SK-N-SH (cell line): ENCODE data around the gene TRIOBP. TPM values are rescaled to one million over a fixed set of nuclear protein-coding genes. Genes with fewer than 3 reads are reported as not detected.

Source experiments
- CTCF ChIA-PET: fragments of 300-600, 350-600 bp; formaldehyde crosslinking; extraction: SDS; loops from one replicate; lab custom pipeline; 2021; lab: Yijun Ruan, JAX
- POLR2A ChIA-PET: fragments of 350-600 bp; sonication (Branson Sonifier 250); formaldehyde crosslinking; extraction: SDS; loops from one replicate; lab custom pipeline; 2020; ENCODE audit warnings: antibody characterized with exemption, inconsistent platforms; lab: Yijun Ruan, JAX
- DNase-seq: peaks from one replicate; pipeline ENCODE4 v3.0.0; 2012
- H2AFZ ChIP-seq: fragments of 200-600 bp; sonication (generic); 2 replicates; pipeline ENCODE4 v1.8.1; 2016; ENCODE audit warnings: antibody characterized with exemption, mild to moderate bottlenecking, low read depth
- H3F3A ChIP-seq: fragments of 200-600 bp; sonication (generic); replicated peaks from 2 replicates; pipeline ENCODE3; 2016; ENCODE audit warnings: antibody characterized with exemption, mild to moderate bottlenecking; ENCODE audit not compliant: insufficient read depth
- H3K27ac ChIP-seq, 2 experiments: fragments of 200-500 bp in 1 of 2; fragments of 200-600 bp in 1 of 2; sonication (Bioruptor generic) in 1 of 2; sonication (generic), shearing (Covaris generic) in 1 of 2; 2 replicates each; pipeline versions ENCODE4 v1.5.1 to v1.6.1; 2014 to 2016; ENCODE audit warnings: low read depth in 2 of 2, inconsistent platforms in 1 of 2, low read length in 1 of 2, mild to moderate bottlenecking in 1 of 2, mixed read lengths in 1 of 2
- H3K27me3 ChIP-seq: fragments of 200-600 bp; sonication (generic), shearing (Covaris generic); 2 replicates; pipeline ENCODE4 v1.6.1; 2016; ENCODE audit warnings: mixed run types; ENCODE audit not compliant: insufficient read depth
- H3K36me3 ChIP-seq, 2 experiments: fragments of 200-500 bp in 1 of 2; fragments of 200-600 bp in 1 of 2; sonication (Bioruptor generic) in 1 of 2; sonication (generic) in 1 of 2; replicated peaks in 1 of 2; 2 replicates each; pipeline versions ENCODE3 to v1.5.1; 2014 to 2016; ENCODE audit warnings: low read length in 1 of 2, mild to moderate bottlenecking in 1 of 2; ENCODE audit not compliant: insufficient read depth in 2 of 2, control insufficient read depth in 1 of 2
- H3K4me1 ChIP-seq, 2 experiments: fragments of 200-500 bp in 1 of 2; fragments of 200-600 bp in 1 of 2; sonication (Bioruptor generic) in 1 of 2; sonication (generic), shearing (Covaris generic) in 1 of 2; 2 replicates each; pipeline versions ENCODE4 v1.5.1 to v1.6.1; 2014 to 2016; ENCODE audit warnings: low read depth in 1 of 2, low read length in 1 of 2, mixed run types in 1 of 2; ENCODE audit not compliant: insufficient read depth in 2 of 2, control insufficient read depth in 1 of 2
- H3K4me2 ChIP-seq: fragments of 200-600 bp; sonication (generic), shearing (Covaris generic); 2 replicates; pipeline ENCODE4 v1.6.1; 2017; ENCODE audit warnings: mixed run types
- H3K4me3 ChIP-seq, 2 experiments: fragments of 200-500 bp in 1 of 2; fragments of 200-600 bp in 1 of 2; sonication (Bioruptor generic) in 1 of 2; sonication (generic), shearing (Covaris generic) in 1 of 2; 2 replicates each; pipeline versions ENCODE4 v1.5.1 to v1.8.1; 2014 to 2016; ENCODE audit warnings: low read depth in 2 of 2, inconsistent platforms in 1 of 2, low read length in 1 of 2, mild to moderate bottlenecking in 1 of 2, mixed read lengths in 1 of 2, moderate library complexity in 1 of 2
- H3K79me2 ChIP-seq: fragments of 200-600 bp; sonication (generic); 2 replicates; pipeline ENCODE4 v1.8.1; 2017; ENCODE audit warnings: mild to moderate bottlenecking; ENCODE audit not compliant: insufficient read depth
- H3K9ac ChIP-seq: fragments of 200-600 bp; sonication (generic); 2 replicates; pipeline ENCODE4 v1.6.1; 2017; ENCODE audit warnings: mixed run types
- H3K9me2 ChIP-seq: fragments of 200-600 bp; sonication (generic); 2 replicates; pipeline ENCODE4 v1.6.1; 2017; ENCODE audit warnings: mixed run types
- H3K9me3 ChIP-seq: fragments of 200-600 bp; sonication (generic); 2 replicates; pipeline ENCODE4 v1.6.1; 2017; ENCODE audit warnings: mixed run types, mild to moderate bottlenecking, moderate library complexity
- H4K20me1 ChIP-seq: fragments of 200-600 bp; sonication (generic); 2 replicates; pipeline ENCODE4 v1.6.1; 2017; ENCODE audit warnings: mild to moderate bottlenecking, mixed run types; ENCODE audit not compliant: insufficient read depth
- ELF1 ChIP-seq: IDR thresholded peaks from 2 replicates; pipeline ENCODE4 v1.4.0; 2012
- EP300 ChIP-seq, 2 experiments: IDR thresholded peaks; 2 replicates each; pipeline versions ENCODE4 v1.4.0 to v1.6.1; 2012; ENCODE audit warnings: borderline replicate concordance in 1 of 2, low read depth in 1 of 2, low read length in 1 of 2
- FOXJ3 ChIP-seq: sonication (generic); formaldehyde crosslinking; IDR thresholded peaks from 2 replicates; pipeline ENCODE4 v1.5.1; 2020; ENCODE audit warnings: mild to moderate bottlenecking, missing genetic modification reagents
- GABPA ChIP-seq: IDR thresholded peaks from 2 replicates; pipeline ENCODE4 v1.4.0; 2012; ENCODE audit warnings: low read depth, mild to moderate bottlenecking
- GATA2 ChIP-seq: sonication (generic); formaldehyde crosslinking; IDR thresholded peaks from 2 replicates; pipeline ENCODE4 v1.5.0; 2020; ENCODE audit warnings: mild to moderate bottlenecking, missing genetic modification reagents
- JUND ChIP-seq: IDR thresholded peaks from 2 replicates; pipeline ENCODE4 v1.4.0; 2012
- MXI1 ChIP-seq: IDR thresholded peaks from 2 replicates; pipeline ENCODE4 v1.6.1; 2012; ENCODE audit warnings: mild to moderate bottlenecking, low read depth, low read length, improper control_type of control experiment
- NFIC ChIP-seq: IDR thresholded peaks from 2 replicates; pipeline ENCODE4 v1.4.0; 2012; ENCODE audit warnings: borderline replicate concordance
- RAD21 ChIP-seq: IDR thresholded peaks from 2 replicates; pipeline ENCODE4 v1.6.1; 2012; ENCODE audit warnings: mild to moderate bottlenecking, low read length
- RCOR1 ChIP-seq: fragments of 150-350 bp; IDR thresholded peaks from 2 replicates; pipeline ENCODE4 v1.6.1; 2017; ENCODE audit warnings: antibody characterized with exemption, low read length
- REST ChIP-seq: IDR thresholded peaks from 2 replicates; pipeline ENCODE4 v1.6.1; 2012; ENCODE audit warnings: mild to moderate bottlenecking, low read depth, low read length, moderate library complexity
- RFX5 ChIP-seq: IDR thresholded peaks from 2 replicates; pipeline ENCODE4 v1.6.1; 2012; ENCODE audit warnings: mild to moderate bottlenecking, improper control_type of control experiment, low read length
- RXRA ChIP-seq: IDR thresholded peaks from 2 replicates; pipeline ENCODE4 v1.4.0; 2012; ENCODE audit warnings: low read depth, mild to moderate bottlenecking, borderline replicate concordance
- SIN3A ChIP-seq: IDR thresholded peaks from 2 replicates; pipeline ENCODE4 v1.6.1; 2012; ENCODE audit warnings: low read depth, mild to moderate bottlenecking, low read length, moderate library complexity, borderline replicate concordance
- TAF1 ChIP-seq: IDR thresholded peaks from 2 replicates; pipeline ENCODE4 v1.6.1; 2012; ENCODE audit warnings: low read depth, mild to moderate bottlenecking, low read length, moderate library complexity, borderline replicate concordance
- TEAD4 ChIP-seq: IDR thresholded peaks from 2 replicates; pipeline ENCODE4 v1.4.0; 2012; ENCODE audit warnings: mild to moderate bottlenecking, borderline replicate concordance; ENCODE audit not compliant: insufficient read depth
- USF1 ChIP-seq: IDR thresholded peaks from 2 replicates; pipeline ENCODE4 v1.4.0; 2012; ENCODE audit warnings: low read depth, borderline replicate concordance
- YY1 ChIP-seq: IDR thresholded peaks from 2 replicates; pipeline ENCODE4 v1.4.0; 2012; ENCODE audit warnings: low read depth, mild to moderate bottlenecking
- ZBTB33 ChIP-seq: IDR thresholded peaks from 2 replicates; pipeline ENCODE4 v1.4.0; 2012; ENCODE audit warnings: low read depth, borderline replicate concordance
- WGBS: methylation state at CpG from one replicate; pipeline ENCODE4 v1.1.6; 2017; ENCODE audit warnings: low lambda C conversion rate; 5-methylcytosine and 5-hydroxymethylcytosine counted together
- polyA plus RNA-seq, 3 experiments: library from polyadenylated mRNA; depleted of rRNA; stranded (reverse); fragments of >200 nt; gene quantifications; 2 replicates each; pipeline ENCODE4 v1.2.3, GENCODE V29; 2012
- TF ChIP-seq, protein P1 (sequence below): IDR thresholded peaks from 2 replicates; pipeline ENCODE4; 2012
- TF ChIP-seq, protein P2 (sequence below): IDR thresholded peaks from 2 replicates; pipeline ENCODE4 v1.4.0; 2012; ENCODE audit warnings: low read depth
- TF ChIP-seq, protein P3 (sequence below): fragments of 150-350 bp; IDR thresholded peaks from 2 replicates; pipeline ENCODE4 v1.6.1; 2016; ENCODE audit warnings: mild to moderate bottlenecking, low read depth, low read length

Gene TRIOBP
- polyA plus RNA-seq, 1 of the 3 experiments (the other 2 are of a cell fraction), result 43.6 TPM

DNA sequence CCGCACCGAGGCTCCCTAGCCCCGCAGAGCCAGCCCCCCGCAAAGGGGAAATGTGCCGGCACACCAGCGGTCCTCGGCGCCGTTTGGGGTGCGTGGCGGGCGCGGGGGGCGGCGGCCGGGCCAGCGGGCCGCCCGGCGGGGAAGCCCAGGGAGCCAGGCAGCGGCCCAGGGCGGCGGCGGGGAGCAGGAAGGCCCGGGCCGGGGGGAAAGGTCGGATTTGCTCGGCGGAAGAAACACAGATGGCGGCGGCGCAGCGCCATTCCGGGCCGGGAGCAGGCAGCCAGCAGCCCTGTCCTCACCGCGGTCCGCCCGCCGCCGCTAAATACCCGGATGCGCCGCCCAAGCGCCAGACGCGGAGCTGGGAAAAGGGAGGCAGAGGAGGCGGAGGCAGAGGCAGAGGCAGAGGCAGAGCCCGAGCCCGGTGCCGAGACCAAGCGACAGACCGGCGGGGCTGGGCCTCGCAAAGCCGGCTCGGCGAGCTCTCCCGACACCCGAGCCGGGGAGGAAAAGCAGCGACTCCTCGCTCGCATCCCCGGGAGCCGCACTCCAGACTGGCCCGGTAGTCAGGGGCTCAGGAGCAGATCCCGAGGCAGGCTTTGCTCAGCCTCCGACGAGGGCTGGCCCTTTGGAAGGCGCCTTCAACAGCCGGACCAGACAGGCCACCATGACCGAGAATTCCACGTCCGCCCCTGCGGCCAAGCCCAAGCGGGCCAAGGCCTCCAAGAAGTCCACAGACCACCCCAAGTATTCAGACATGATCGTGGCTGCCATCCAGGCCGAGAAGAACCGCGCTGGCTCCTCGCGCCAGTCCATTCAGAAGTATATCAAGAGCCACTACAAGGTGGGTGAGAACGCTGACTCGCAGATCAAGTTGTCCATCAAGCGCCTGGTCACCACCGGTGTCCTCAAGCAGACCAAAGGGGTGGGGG, 108.3 kb downstream of the TRIOBP start:
- H3K9ac ChIP-seq, result peak overlapping the region; percentile 65
- peak overlapping the region; percentile 70 for H3K4me3 ChIP-seq
- ChIA-PET POLR2A (interaction anchor here (1.1 to 1.5 kb wide), 6 partner anchors 9 to 197 kb away, joined by 3 to 9 read pairs (median 4); partner anchors contain the start of genes ANKRD54 and GGA1), CTCF (interaction anchor here (0.8 to 2.0 kb wide), 6 partner anchors 12 to 198 kb away, joined by 3 to 7 read pairs (median 4); partner anchors contain the start of gene ANKRD54)
- H3K9me3 ChIP-seq, result no peaks in the 10 kb centered on the region
- H2AFZ ChIP-seq, result peak overlapping the region; percentile 80
- no peaks in the 10 kb centered on the region for H3K9me2 ChIP-seq
- H3K79me2 ChIP-seq, result peaks cover 22% of the 10 kb centered on the region
- no peaks in the 10 kb centered on the region; the same call in 1 of the 2 replicates for H4K20me1 ChIP-seq
- peak overlapping the region; percentile 98 for H3K4me2 ChIP-seq
- peak; percentile 93 for DNase-seq
- peaks cover 17% of the 10 kb centered on the region for H3F3A ChIP-seq
- H3K4me1 ChIP-seq, result peaks cover 0 to 35% of the 10 kb centered on the region in 2 experiments; a peak in 2 of 4 replicates
- H3K36me3 ChIP-seq, result no peaks in the 10 kb centered on the region
- H3K27me3 ChIP-seq, result no peaks in the 10 kb centered on the region
- 17% methylated on average over 32 of the region's 87 CpGs for WGBS
- peak overlapping the region; percentile 55 to 86 for H3K27ac ChIP-seq
- TF ChIP-seq FOXJ3, result no peak
- peak; percentile 94 for TF ChIP-seq TAF1
- TF ChIP-seq RXRA, result no peak
- TF ChIP-seq JUND, result no peak
- peak; percentile 76; the same call in 1 of the 2 replicates for TF ChIP-seq YY1
- TF ChIP-seq, protein P1, sequence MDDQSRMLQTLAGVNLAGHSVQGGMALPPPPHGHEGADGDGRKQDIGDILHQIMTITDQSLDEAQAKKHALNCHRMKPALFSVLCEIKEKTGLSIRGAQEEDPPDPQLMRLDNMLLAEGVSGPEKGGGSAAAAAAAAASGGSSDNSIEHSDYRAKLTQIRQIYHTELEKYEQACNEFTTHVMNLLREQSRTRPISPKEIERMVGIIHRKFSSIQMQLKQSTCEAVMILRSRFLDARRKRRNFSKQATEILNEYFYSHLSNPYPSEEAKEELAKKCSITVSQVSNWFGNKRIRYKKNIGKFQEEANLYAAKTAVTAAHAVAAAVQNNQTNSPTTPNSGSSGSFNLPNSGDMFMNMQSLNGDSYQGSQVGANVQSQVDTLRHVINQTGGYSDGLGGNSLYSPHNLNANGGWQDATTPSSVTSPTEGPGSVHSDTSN, result no peak
- no peak for TF ChIP-seq ELF1
- peak; percentile 10; the same call in 1 of the 2 replicates for TF ChIP-seq REST
- TF ChIP-seq NFIC, result no peak
- TF ChIP-seq RFX5, result no peak
- no peak for TF ChIP-seq RCOR1
- no peak for TF ChIP-seq GATA2 (CRISPR knock-in tag)
- peak; percentile 64; the same call in 1 of the 2 replicates for TF ChIP-seq SIN3A
- TF ChIP-seq, protein P2, sequence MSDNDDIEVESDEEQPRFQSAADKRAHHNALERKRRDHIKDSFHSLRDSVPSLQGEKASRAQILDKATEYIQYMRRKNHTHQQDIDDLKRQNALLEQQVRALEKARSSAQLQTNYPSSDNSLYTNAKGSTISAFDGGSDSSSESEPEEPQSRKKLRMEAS, result 0 out of 2 replicates have a peak, but pooled peaks have one; percentile 64
- TF ChIP-seq ZBTB33, result no peak
- TF ChIP-seq TEAD4, result no peak
- TF ChIP-seq, protein P3, sequence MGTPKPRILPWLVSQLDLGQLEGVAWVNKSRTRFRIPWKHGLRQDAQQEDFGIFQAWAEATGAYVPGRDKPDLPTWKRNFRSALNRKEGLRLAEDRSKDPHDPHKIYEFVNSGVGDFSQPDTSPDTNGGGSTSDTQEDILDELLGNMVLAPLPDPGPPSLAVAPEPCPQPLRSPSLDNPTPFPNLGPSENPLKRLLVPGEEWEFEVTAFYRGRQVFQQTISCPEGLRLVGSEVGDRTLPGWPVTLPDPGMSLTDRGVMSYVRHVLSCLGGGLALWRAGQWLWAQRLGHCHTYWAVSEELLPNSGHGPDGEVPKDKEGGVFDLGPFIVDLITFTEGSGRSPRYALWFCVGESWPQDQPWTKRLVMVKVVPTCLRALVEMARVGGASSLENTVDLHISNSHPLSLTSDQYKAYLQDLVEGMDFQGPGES, result no peak
- TF ChIP-seq EP300 (IDR thresholded peaks at IDR 0.05; ENCODE audit: borderline replicate concordance in 1 of 2, low read depth in 1 of 2, low read length in 1 of 2), result no peak; a peak in 1 of 4 replicates
- TF ChIP-seq RAD21, result no peak
- TF ChIP-seq USF1, result no peak
- no peak for TF ChIP-seq GABPA
- TF ChIP-seq MXI1, result peak; percentile 54; the same call in 1 of the 2 replicates
